Measurements from ENCODE around the gene PAX2. TPM values are rescaled to one million over a fixed set of nuclear protein-coding genes. Genes with fewer than 3 reads are reported as not detected.

Gene PAX2
- total RNA-seq, 1 donor: not detected

DNA sequence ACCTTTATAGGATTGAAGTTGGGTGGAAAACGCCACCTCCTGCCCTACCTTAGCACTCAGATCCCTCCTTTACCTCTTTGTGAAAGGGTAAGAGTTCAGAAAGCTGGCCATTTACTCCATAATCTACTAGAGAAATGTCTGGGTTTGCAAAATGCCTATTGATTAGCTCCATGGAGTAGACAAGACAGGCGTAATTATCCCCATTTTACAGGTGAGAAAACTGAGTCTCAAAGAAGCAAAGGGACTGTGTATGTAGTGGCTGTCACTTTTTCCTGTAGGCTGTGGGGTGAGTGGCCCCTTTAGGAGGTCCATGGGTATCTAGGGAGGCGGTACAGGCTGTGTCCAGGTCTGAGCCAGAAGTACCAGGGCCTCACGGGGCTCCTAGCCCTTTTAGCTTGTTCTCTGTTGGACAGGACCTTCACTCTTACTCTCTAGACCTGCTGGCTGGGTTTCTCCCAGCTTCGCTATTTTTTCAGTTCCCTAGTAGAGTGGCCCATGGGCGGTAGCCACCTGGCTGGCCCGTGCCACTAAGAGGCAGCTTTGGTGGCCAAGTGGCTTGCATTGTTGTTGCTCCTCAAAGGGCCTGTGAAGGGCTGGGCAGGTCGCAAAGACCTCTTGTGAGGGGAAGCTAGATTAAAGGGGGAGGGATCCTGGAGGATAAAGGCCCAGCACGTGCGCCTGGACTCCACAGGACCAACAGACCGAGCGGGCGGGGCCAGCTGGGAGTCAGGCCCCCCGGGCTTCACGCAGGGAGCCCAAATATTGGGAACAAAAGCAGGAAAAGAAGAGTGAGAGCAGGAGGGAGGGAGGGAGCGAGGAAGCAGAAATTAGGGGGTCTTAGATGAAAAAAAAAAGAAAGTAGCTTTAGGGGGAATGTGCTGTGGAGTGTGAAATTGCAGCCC, 4.7 kb upstream of the PAX2 start:
- no peak for DNase-seq (ENCODE audit: low read depth)
- no peak overlapping the region for H3K4me3 ChIP-seq (ENCODE audit: low read depth, low read length)
- TF ChIP-seq, protein P1, sequence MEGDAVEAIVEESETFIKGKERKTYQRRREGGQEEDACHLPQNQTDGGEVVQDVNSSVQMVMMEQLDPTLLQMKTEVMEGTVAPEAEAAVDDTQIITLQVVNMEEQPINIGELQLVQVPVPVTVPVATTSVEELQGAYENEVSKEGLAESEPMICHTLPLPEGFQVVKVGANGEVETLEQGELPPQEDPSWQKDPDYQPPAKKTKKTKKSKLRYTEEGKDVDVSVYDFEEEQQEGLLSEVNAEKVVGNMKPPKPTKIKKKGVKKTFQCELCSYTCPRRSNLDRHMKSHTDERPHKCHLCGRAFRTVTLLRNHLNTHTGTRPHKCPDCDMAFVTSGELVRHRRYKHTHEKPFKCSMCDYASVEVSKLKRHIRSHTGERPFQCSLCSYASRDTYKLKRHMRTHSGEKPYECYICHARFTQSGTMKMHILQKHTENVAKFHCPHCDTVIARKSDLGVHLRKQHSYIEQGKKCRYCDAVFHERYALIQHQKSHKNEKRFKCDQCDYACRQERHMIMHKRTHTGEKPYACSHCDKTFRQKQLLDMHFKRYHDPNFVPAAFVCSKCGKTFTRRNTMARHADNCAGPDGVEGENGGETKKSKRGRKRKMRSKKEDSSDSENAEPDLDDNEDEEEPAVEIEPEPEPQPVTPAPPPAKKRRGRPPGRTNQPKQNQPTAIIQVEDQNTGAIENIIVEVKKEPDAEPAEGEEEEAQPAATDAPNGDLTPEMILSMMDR (IDR thresholded peaks at IDR 0.05; ENCODE audit: insufficient read depth, low read length): no peak

DNA sequence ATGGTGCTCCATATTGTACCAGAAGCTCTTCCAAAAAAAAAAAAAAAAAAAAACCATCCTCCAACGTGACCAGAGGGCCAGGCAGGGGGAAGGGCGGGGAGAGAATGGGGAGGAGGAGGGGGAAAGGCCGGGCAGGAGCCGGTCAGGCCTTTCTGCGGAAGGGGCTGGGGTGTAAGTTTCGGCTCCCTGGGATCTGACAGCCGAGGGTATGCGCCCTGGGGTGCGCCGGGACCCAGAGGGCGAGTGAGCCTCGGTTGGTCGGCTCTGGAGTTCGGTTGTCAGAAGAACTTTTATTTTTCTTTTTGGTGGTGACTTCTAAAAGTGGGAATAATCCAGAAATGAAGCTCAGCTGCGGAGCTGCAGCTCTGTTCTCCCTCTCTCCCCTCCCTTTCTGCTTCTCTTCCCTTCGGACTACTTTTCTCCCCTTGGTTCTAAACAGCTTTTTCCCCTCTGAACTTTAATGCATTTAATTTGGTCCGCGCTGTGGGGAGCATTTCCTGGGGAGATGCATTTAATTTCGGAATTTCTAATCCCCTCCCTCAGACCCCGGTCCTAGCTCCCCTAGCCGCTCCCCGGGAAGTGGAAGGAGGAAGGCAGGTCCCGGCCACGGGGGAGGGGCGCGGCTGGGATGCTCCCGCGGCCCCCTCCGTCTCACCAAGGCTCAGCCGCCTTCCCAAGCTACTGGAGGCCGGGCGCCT, 3.9 kb upstream of the PAX2 start:
- no peak overlapping the region for H3K4me3 ChIP-seq (ENCODE audit: low read depth, low read length)

DNA sequence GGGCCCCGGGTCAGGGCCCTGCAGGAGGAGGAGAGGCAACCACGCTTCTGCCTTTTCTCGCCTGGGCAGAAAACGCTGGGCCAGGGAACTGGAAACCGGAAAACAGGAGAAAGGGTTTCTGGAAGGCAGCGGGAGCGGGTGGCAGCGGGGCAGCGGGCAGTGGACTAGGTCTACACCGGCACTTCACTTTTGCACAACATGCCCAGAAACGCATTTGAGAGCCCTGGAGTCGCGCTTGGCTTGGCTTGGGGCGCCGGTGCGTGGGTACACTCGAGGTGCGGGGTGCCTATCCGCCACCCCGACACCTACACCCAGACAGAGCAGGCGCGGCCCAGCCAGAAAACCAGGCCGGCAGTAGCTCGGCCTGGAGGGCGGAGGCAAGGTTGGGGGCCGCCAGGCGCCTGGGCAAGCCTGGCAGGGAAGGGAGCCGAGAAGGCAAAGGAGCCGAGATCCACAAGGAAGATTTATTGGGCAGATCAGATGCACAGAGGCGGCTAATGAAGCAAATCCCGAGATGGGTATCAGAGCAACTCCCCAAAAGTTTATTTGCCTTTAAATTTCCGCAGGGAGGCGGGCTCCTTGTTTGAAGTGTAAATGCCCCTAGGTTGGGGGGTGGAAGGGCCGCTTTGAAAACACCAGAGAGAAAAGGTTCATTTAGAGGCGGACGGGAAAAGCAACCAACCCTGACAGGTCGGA, 3.2 kb upstream of the PAX2 start:
- DNase-seq (ENCODE audit: low read depth): no peak
- TF ChIP-seq, protein P1 (IDR thresholded peaks at IDR 0.05; ENCODE audit: insufficient read depth, low read length): no peak
- no peak overlapping the region for H3K4me3 ChIP-seq (ENCODE audit: low read depth, low read length)

More for the DNA sequence above, 3.9 kb upstream of the PAX2 start:
- TF ChIP-seq, protein P1 (IDR thresholded peaks at IDR 0.05; ENCODE audit: insufficient read depth, low read length): no peak
- DNase-seq (ENCODE audit: low read depth): no peak

DNA sequence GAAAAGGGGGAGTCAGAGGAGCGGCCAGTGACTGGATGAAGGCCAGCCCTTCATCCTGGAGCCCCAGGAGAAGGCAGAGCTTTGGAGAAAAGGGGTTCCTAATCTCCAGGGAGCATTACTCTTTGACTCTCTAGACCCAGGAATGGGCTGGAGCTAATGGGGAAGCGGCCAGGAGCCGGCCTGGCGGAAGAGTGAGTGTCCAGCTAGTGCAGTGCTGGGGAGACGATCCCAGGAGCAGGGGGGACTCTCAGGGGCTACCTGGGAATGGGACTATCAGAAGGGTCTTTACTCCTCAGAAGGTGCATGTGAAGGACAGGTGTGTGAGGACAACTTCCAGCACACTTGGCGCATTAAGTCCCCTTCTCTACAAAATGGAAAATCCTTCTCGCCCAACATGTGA, 2.4 kb upstream of the PAX2 start:
- no peak overlapping the region for H3K4me3 ChIP-seq (ENCODE audit: low read depth, low read length)
- TF ChIP-seq, protein P1 (IDR thresholded peaks at IDR 0.05; ENCODE audit: insufficient read depth, low read length): no peak
- no peak for DNase-seq (ENCODE audit: low read depth)

DNA sequence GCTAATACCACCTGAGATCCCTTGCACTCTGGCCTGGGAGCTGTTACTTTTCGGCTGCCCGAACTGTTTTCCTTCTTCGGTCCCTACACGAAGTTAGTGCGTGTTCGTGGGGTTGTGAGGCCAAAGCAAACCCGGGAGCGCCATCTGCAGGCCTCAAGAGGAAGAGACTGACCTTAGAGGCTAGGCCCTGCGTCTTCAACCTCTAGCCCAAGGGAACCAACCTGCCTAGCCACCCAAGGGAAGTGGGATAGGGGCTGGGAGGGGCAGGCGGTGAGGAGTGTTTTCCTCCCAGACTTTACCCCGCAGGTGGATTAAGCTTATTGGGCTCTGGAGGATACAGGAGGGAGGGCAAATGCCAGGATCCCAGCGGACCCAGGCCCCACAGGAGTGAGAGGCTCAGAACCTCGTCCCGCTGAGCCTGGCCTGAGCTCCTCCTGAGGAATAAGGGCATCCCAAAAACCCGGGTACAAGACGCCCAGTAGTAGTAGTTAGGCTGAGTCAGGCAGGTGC, 1.7 kb upstream of the PAX2 start:
- TF ChIP-seq, protein P1 (IDR thresholded peaks at IDR 0.05; ENCODE audit: insufficient read depth, low read length): peak; percentile 69
- DNase-seq (ENCODE audit: low read depth): peak; percentile 69
- H3K4me3 ChIP-seq (ENCODE audit: low read depth, low read length): no peak overlapping the region

DNA sequence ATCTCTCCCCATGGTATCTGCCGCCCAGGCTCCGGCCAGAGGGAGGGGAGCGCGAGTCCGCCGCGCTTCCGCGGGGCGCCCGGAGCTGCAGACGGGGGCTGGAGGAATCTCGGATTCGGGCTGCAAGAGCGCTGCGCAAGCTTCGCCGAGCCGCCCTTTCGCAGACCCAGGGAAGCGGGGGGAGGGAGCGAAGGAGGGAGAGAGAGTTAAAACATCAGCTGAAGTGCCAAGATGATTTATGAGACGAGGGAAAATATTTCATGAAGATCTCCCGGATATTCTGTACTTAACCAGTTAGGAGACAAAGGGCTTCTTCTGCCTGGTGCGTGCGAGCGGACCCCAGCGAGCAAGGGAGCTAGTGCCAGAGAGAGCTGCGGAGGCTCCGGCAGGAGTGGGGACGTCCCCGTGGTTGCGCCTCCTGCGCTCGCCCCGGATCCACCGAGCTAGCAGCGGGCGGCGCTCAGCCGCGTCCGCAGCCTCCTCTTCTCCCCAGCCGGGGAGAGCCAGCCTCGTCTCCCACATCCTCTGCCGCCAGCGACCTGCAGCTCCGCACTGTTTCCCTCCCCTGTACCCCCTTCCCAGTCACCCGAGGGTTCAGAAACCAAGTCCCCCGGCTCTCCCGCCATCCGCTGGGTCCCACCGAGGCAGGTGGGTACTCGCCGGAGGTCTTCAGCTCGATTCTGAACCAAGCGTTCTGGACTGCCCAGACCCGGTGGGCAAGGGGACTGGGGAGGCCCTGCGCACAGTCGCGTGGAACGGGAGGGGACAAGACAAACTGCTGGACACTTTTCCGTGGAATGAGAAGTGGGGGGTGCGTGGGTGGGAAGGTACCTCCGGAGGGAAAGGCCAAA, 1.0 kb upstream of the PAX2 start:
- DNase-seq (ENCODE audit: low read depth): no peak
- TF ChIP-seq, protein P1 (IDR thresholded peaks at IDR 0.05; ENCODE audit: insufficient read depth, low read length): no peak
- no peak overlapping the region for H3K4me3 ChIP-seq (ENCODE audit: low read depth, low read length)

Measured in fibroblast of the aortic adventitia (primary cell).